A549 (cell line): Measurements from ENCODE around the gene ARID1B. TPM values are rescaled to one million over a fixed set of nuclear protein-coding genes. Genes with fewer than 3 reads are reported as not detected.

Experiments
- ATAC-seq, 2 experiments: fragments of 200-7000 bp in 1 of 2; fragments of >200 bp in 1 of 2; cut with Nextera tagmentation in 1 of 2; cut with Tn5 transposase in 1 of 2; 3 replicates each; pipeline versions ENCODE4 v1.8.0 to v1.9.1; 2018 to 2020; ENCODE audit warnings: mild to moderate bottlenecking in 1 of 2, moderate library complexity in 1 of 2
- CTCF ChIA-PET: fragments of 300-600 bp; sonication (Branson Sonifier 250); formaldehyde crosslinking; extraction: SDS; loops from one replicate; lab custom pipeline; 2021; ENCODE audit warnings: antibody characterized with exemption, inconsistent platforms; lab: Yijun Ruan, JAX
- POLR2A ChIA-PET: fragments of 350-600 bp; formaldehyde crosslinking; extraction: SDS; loops from one replicate; lab custom pipeline; 2021; ENCODE audit warnings: antibody characterized with exemption, inconsistent platforms; lab: Yijun Ruan, JAX
- DNase-seq, 2 experiments: peaks; one replicate each; pipeline versions ENCODE4 v3.0.0 to v3.0.0-alpha.2; 2011 to 2016; ENCODE audit warnings: low read depth in 1 of 2, low spot score in 1 of 2
- FAIRE-seq: peaks from 2 replicates; lab custom pipeline; 2011; peaks lifted over from hg19 to GRCh38; lab: Jason Lieb, UNC
- H3K27ac ChIP-seq, 2 experiments: fragments of >200 bp; sonication (Bioruptor Twin); formaldehyde crosslinking; 3 replicates each; pipeline ENCODE4 v1.5.1; 2016 to 2017
- H3K4me1 ChIP-seq: fragments of >200 bp; sonication (Bioruptor Twin); formaldehyde crosslinking; 3 replicates; pipeline ENCODE4 v1.6.1; 2016
- H3K4me2 ChIP-seq: fragments of >200 bp; sonication (Bioruptor Twin); formaldehyde crosslinking; 3 replicates; pipeline ENCODE4 v1.6.1; 2016
- H3K4me3 ChIP-seq: fragments of >200 bp; sonication (Bioruptor Twin); formaldehyde crosslinking; 3 replicates; pipeline ENCODE4 v1.5.1; 2016
- H3K9me3 ChIP-seq: fragments of >200 bp; sonication (Bioruptor Twin); formaldehyde crosslinking; 3 replicates; pipeline ENCODE4 v1.6.1; 2016
- CBX2 ChIP-seq: fragments of 200-600 bp; sonication (generic); IDR thresholded peaks from 2 replicates; pipeline ENCODE4 v1.6.1; 2016; ENCODE audit warnings: low read depth, mild to moderate bottlenecking, borderline replicate concordance
- CEBPB ChIP-seq, 2 experiments: fragments of >200 bp in 1 of 2; sonication (Bioruptor Twin) in 1 of 2; formaldehyde crosslinking in 1 of 2; IDR thresholded peaks; 2 replicates each; pipeline ENCODE4 v1.6.1; 2012 to 2016
- CHD2 ChIP-seq: fragments of 150-350 bp; IDR thresholded peaks from 2 replicates; pipeline ENCODE4 v1.6.1; 2014; ENCODE audit warnings: low read length; ENCODE audit not compliant: partially characterized antibody
- E2F6 ChIP-seq: IDR thresholded peaks from 2 replicates; pipeline ENCODE4 v1.6.1; 2012; ENCODE audit warnings: low read depth, borderline replicate concordance
- EHMT2 ChIP-seq: fragments of 200-600 bp; sonication (generic); IDR thresholded peaks from 2 replicates; pipeline ENCODE4 v1.6.1; 2016; ENCODE audit warnings: antibody characterized with exemption, low read depth, mild to moderate bottlenecking, moderate library complexity
- FOSB ChIP-seq: fragments of 250-450 bp; sonication (Bioruptor Pico); IDR thresholded peaks from 2 replicates; pipeline ENCODE4 v1.5.0; 2020; ENCODE audit warnings: mild to moderate bottlenecking, moderate library complexity
- FOXS1 ChIP-seq: fragments of 250-450 bp; sonication (Bioruptor Pico); IDR thresholded peaks from 2 replicates; pipeline ENCODE4 v1.5.0; 2020; ENCODE audit warnings: mild to moderate bottlenecking, moderate library complexity
- HDAC2 ChIP-seq: fragments of 200-600 bp; sonication (generic); IDR thresholded peaks from 2 replicates; pipeline ENCODE4 v1.6.1; 2016
- HEYL ChIP-seq: fragments of 250-450 bp; sonication (Bioruptor Pico); IDR thresholded peaks from 2 replicates; pipeline ENCODE4 v1.8.0; 2021; ENCODE audit warnings: mild to moderate bottlenecking, moderate library complexity
- HOXB13 ChIP-seq: fragments of 250-450 bp; sonication (Bioruptor Pico); IDR thresholded peaks from 2 replicates; pipeline ENCODE4 v1.5.0; 2020; ENCODE audit warnings: low read depth, mild to moderate bottlenecking, moderate library complexity
- MAZ ChIP-seq: fragments of 150-350 bp; IDR thresholded peaks from 2 replicates; pipeline ENCODE4 v1.6.1; 2014; ENCODE audit warnings: antibody characterized with exemption, low read depth, low read length, borderline replicate concordance
- PBX3 ChIP-seq: IDR thresholded peaks from 2 replicates; pipeline ENCODE4 v1.6.1; 2012
- POLR2AphosphoS2 ChIP-seq: conservative IDR thresholded peaks from 2 replicates; pipeline ENCODE4 v1.6.1; 2012; ENCODE audit warnings: low read length, improper control_type of control experiment, inconsistent platforms
- RARB ChIP-seq: fragments of 250-450 bp; sonication (Bioruptor Pico); IDR thresholded peaks from 2 replicates; pipeline ENCODE4 v1.8.0; 2021; ENCODE audit warnings: mild to moderate bottlenecking, moderate library complexity
- RCOR1 ChIP-seq: fragments of 150-350 bp; IDR thresholded peaks from 2 replicates; pipeline ENCODE4 v1.6.1; 2014; ENCODE audit warnings: antibody characterized with exemption, low read length, low read depth
- SREBF2 ChIP-seq: fragments of 450-650 bp; IDR thresholded peaks from 2 replicates; pipeline ENCODE4 v1.6.1; 2014; ENCODE audit warnings: mild to moderate bottlenecking, moderate library complexity
- ZFP36 ChIP-seq: fragments of 450-650 bp; IDR thresholded peaks from 2 replicates; pipeline ENCODE4 v1.6.1; 2014; ENCODE audit warnings: borderline replicate concordance; ENCODE audit not compliant: partially characterized antibody
- WGBS: methylation state at CpG from one replicate; pipeline ENCODE4 v1.1.6; 2017; ENCODE audit errors: missing lambda C conversion rate; 5-methylcytosine and 5-hydroxymethylcytosine counted together
- polyA plus RNA-seq, 4 experiments: library from polyadenylated mRNA; depleted of rRNA in 3 of 4; stranded (reverse); fragments of >200 nt; fragmentation: RNase III in 1 of 4; extraction: RNeasy Plus Mini Kit Qiagen cat#74134 plus additional on column Dnase treatment in 1 of 4; gene quantifications; 2 replicates in 3 of 4; 3 replicates in 1 of 4; pipeline ENCODE4 v1.2.3, GENCODE V29; 2011 to 2017
- TF ChIP-seq, protein P1 (sequence below): fragments of 450-650 bp; IDR thresholded peaks from 2 replicates; pipeline ENCODE4 v1.6.1; 2014; ENCODE audit warnings: antibody characterized with exemption
- TF ChIP-seq, protein P2 (sequence below): IDR thresholded peaks from 2 replicates; pipeline ENCODE4 v1.6.1; 2012
- TF ChIP-seq, protein P3 (sequence below): fragments of >200 bp; sonication (Bioruptor Twin); formaldehyde crosslinking; IDR thresholded peaks from 3 replicates; pipeline ENCODE4 v1.5.1; 2016

ARID1B gene
- polyA plus RNA-seq, 2 of the 4 experiments (the other 2 are of a cell fraction), result 13.5 to 16.3 TPM

DNA sequence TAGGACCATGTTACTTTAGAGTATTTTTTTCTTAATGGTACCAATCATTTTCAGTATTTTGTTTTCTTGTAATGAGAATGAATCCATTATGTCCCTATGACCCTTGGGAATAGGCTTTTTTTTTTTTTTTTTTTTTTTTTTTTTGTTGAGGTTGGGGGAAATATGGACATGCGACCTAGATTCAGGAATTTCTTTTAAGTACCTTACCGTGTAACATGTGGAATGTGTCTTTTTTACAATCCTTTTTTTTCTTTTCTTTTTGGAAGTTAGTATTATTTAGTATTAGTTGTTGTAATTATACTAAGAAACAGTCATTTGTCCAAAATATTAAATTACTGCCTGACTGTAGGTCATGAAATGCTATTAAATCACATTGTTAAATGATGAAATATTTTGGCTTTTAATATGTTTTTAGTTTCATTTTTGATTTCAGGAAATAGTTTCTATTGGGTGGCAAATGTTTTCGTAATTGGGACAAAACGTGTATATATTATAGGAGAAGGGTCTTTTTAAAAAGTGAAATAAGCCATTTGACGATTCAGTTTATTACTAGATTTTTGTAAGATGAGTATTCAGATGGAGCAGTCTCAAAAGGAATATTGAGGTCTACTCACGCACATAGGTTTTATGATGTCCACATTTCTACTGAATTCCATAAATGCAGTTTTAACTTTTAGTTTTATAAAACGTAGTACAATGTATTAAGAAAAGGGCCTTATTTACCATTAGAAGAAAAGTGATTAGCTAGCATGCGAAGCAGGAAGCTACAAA is 4.9 kb downstream of the ARID1B start:
- ATAC-seq, result no peak
- TF ChIP-seq HOXB13 (CRISPR knock-in tag), result no peak
- no peak for TF ChIP-seq ZFP36
- no peak for TF ChIP-seq RCOR1
- no peak for TF ChIP-seq CEBPB (IDR thresholded peaks at IDR 0.05)
- no peak for TF ChIP-seq FOXS1 (CRISPR knock-in tag)
- no peak for TF ChIP-seq CHD2
- no peak for TF ChIP-seq EHMT2
- TF ChIP-seq RARB (CRISPR knock-in tag), result no peak
- no peak for TF ChIP-seq HEYL (CRISPR knock-in tag)
- TF ChIP-seq SREBF2, result no peak
- TF ChIP-seq, protein P1, sequence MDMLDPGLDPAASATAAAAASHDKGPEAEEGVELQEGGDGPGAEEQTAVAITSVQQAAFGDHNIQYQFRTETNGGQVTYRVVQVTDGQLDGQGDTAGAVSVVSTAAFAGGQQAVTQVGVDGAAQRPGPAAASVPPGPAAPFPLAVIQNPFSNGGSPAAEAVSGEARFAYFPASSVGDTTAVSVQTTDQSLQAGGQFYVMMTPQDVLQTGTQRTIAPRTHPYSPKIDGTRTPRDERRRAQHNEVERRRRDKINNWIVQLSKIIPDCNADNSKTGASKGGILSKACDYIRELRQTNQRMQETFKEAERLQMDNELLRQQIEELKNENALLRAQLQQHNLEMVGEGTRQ, result no peak
- TF ChIP-seq FOSB (CRISPR knock-in tag), result no peak
- TF ChIP-seq PBX3, result no peak
- no peak for TF ChIP-seq POLR2AphosphoS2
- TF ChIP-seq CBX2, result no peak
- TF ChIP-seq, protein P2, sequence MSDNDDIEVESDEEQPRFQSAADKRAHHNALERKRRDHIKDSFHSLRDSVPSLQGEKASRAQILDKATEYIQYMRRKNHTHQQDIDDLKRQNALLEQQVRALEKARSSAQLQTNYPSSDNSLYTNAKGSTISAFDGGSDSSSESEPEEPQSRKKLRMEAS, result no peak
- no peak for TF ChIP-seq E2F6
- no peak for TF ChIP-seq HDAC2
- TF ChIP-seq, protein P3, sequence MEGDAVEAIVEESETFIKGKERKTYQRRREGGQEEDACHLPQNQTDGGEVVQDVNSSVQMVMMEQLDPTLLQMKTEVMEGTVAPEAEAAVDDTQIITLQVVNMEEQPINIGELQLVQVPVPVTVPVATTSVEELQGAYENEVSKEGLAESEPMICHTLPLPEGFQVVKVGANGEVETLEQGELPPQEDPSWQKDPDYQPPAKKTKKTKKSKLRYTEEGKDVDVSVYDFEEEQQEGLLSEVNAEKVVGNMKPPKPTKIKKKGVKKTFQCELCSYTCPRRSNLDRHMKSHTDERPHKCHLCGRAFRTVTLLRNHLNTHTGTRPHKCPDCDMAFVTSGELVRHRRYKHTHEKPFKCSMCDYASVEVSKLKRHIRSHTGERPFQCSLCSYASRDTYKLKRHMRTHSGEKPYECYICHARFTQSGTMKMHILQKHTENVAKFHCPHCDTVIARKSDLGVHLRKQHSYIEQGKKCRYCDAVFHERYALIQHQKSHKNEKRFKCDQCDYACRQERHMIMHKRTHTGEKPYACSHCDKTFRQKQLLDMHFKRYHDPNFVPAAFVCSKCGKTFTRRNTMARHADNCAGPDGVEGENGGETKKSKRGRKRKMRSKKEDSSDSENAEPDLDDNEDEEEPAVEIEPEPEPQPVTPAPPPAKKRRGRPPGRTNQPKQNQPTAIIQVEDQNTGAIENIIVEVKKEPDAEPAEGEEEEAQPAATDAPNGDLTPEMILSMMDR, result no peak
- Histone ChIP-seq H3K4me3 (peak overlapping the region; percentile 87), H3K4me1 (peaks cover 37% of the 10 kb centered on the region; the same call in 2 of the 3 replicates), H3K27ac (peak overlapping the region in 1 of 2 experiments; percentile 11; a peak in 2 of 6 replicates), H3K4me2 (peak overlapping the region; percentile 78), H3K9me3 (no peaks in the 10 kb centered on the region)
- 30% methylated on average over 8 of the region's 8 CpGs for WGBS
- ChIA-PET POLR2A (no interaction called here), CTCF (no interaction called here)
- no peak for DNase-seq
- FAIRE-seq, result no peak

GRCh38 chr6:156782691-156783320 is 5.6 kb downstream of the ARID1B start:
- H3K4me1 ChIP-seq, result peaks cover 41% of the 10 kb centered on the region; the same call in 2 of the 3 replicates
- WGBS, result 13% methylated on average over 2 of the region's 2 CpGs
- DNase-seq (no peak), FAIRE-seq (no peak), ATAC-seq (no peak)
- no peak for TF ChIP-seq MAZ
- H3K4me3 ChIP-seq, result peak overlapping the region; percentile 87; the same call in 2 of the 3 replicates
- ChIA-PET CTCF (interaction anchor here (0.6 to 0.7 kb wide), 2 partner anchors 94 to 218 kb away, joined by 3 read pairs; no protein-coding TSS in a partner anchor), POLR2A (no interaction called here)
- no peaks in the 10 kb centered on the region for H3K9me3 ChIP-seq
- peak overlapping the region; percentile 78 for H3K4me2 ChIP-seq
- H3K27ac ChIP-seq, result peak overlapping the region in 1 of 2 experiments; percentile 11; a peak in 1 of 6 replicates
